Medulla oblongata (tissue), 1 donor: ENCODE measurements around the gene TTC9B.
A peak's percentile ranks its signal among the peaks of the same experiment; 100 is the strongest.
"Not testable (repeated sequence)": the region's sequence is repeated elsewhere in the genome, so short reads cannot be mapped to it uniquely, and the experiment has no call there.

Source experiments
- DNase-seq: peaks from one replicate; pipeline ENCODE4 v3.0.0-alpha.2; 2015; ENCODE audit errors: extremely low spot score

Gene TTC9B

GRCh38 chr19:40214936-40215335 lies 3.2 kb downstream of the TTC9B start:
- no peak for DNase-seq

- DNase-seq: no peak
Measured at GRCh38 chr19:40213882-40214570, 4.2 kb downstream of the TTC9B start.

- no peak for DNase-seq
Measured at GRCh38 chr19:40213251-40213829, 4.8 kb downstream of the TTC9B start.

- DNase-seq: no peak
Measured at GRCh38 chr19:40210889-40211288, 7.3 kb downstream of the TTC9B start.

DNA sequence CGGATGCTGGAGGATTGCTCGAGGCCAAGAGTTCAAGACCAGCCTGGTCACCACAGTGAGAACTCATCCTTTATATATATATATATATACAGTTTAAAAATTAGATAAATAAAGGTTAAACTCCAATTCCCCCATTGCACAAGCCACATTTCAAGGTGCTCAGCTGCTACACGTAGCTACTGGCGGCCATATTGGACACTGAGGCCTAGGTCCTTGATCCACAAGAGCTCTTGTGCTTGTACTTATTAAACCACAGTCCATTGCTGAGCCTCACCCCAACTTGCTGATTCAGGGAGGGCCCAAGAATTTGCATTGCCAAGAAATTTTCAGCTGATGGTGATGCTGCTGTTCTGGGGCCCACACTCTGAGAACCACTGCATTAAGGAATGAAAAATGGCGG lies 9.6 kb downstream of the TTC9B start:
- no peak for DNase-seq

- DNase-seq: no peak
Measured at GRCh38 chr19:40205760-40206159, 12.4 kb downstream of the TTC9B start.

GRCh38 chr19:40204381-40204780 lies 13.8 kb downstream of the TTC9B start:
- no peak for DNase-seq

DNA sequence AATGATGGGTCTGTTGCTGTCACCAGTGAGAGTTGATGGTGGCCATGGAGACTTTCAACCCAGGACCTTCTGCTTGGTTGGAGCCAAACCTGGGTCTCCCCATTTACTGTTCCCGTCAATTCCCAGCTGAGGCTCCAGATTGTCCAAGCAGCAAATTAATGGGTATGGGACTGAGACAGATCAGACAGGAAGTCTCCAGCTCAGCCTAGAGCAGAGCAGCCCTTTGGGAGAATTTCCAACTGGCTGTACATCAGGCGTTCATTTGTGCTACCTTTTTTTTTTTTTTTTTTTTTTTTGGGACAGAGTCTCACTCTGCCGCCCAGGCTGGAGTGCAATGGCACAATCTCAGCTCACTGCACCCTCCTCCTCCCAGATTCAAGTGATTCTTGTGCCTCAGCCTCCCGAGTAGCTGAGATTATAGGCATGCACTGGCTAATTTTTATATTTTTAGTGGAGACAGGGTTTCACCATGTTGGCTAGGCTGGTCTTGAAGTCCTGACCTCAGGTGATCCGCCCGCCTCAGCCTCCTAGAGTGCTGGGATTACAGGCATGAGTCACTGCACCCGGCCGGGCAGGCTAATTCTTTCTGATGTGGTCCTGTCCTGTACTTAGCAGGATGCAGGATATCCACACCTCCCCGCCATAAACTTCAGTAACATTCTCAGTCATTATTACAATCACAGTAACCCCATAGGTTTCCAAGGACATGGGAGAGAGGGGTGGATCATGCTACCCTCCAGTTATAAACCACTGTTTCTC lies 17.7 kb downstream of the TTC9B start:
- peak; percentile 56 for DNase-seq

DNA sequence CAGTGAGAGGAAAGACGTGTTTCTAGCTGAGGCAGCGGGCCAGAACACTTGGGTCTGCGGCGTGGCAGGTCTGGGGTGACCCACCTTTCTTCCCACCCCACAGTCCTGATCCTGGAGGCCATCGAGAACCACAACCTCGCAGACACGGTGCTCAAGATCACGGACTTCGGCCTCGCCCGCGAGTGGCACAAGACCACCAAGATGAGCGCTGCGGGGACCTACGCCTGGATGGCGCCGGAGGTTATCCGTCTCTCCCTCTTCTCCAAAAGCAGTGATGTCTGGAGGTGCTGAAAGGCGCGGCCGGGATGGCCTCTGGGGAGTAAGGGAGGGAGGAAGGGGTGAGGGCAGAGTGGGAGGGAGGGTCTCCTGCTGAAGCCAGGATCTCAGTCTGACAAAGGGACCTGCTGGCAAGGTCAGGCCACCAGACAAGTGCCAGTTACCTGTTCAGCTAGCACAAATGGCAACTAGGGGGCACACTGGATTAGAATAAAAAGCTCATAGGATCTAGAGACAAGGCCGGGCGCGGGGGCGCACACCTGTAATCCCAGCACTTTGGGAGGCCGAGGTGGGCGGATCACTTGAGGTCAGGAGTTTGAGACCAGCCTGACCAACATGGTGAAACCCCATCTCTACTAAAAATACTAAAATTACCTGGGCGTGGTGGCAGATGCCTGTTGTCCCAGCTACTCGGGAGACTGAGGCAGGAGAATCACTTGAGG lies 19.8 kb downstream of the TTC9B start:
- no peak for DNase-seq

GRCh38 chr19:40193587-40193849 lies 24.7 kb downstream of the TTC9B start:
- DNase-seq: no peak

DNA sequence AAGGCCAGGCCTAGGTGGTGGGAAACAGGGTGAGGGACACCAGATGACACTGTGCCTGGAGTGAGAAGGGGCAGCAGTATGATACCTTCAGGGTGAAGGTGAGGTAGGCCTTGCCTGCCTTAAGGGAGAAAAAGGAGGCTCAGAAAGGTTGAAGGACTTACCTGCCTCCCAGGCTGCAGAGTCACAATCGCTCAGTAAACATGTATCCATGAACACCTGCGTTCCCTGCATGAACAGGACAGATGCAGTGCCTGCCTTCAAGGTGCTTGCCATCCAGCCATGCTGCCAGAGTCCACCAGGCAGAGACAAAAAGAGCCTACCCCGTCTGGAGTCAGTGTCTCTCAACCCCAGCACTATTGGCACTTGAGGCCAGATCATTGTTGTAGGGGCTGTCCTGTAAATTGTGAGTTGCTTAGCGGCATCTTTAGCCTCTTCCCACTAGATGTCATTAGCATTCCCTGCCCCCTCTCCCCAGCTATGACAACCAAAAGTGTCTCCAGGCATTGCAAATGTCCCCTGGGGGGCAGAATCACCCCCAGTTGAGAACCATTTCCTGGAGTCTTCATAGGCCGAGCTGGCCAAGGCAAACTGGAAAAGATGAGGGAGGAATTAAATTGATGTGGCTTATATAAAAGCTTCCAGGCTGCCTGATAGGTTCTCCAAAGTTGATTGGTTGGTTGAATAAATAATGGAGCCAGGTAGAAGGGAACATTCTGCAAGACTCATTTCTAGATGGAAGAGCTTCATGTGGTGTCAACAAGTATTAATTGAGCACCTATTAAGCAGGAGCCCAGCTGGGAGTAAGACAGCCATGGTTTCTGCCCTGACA lies 25.2 kb downstream of the TTC9B start:
- DNase-seq: no peak

- DNase-seq: no peak
Measured at GRCh38 chr19:40191836-40192646, 26.1 kb downstream of the TTC9B start.

DNA sequence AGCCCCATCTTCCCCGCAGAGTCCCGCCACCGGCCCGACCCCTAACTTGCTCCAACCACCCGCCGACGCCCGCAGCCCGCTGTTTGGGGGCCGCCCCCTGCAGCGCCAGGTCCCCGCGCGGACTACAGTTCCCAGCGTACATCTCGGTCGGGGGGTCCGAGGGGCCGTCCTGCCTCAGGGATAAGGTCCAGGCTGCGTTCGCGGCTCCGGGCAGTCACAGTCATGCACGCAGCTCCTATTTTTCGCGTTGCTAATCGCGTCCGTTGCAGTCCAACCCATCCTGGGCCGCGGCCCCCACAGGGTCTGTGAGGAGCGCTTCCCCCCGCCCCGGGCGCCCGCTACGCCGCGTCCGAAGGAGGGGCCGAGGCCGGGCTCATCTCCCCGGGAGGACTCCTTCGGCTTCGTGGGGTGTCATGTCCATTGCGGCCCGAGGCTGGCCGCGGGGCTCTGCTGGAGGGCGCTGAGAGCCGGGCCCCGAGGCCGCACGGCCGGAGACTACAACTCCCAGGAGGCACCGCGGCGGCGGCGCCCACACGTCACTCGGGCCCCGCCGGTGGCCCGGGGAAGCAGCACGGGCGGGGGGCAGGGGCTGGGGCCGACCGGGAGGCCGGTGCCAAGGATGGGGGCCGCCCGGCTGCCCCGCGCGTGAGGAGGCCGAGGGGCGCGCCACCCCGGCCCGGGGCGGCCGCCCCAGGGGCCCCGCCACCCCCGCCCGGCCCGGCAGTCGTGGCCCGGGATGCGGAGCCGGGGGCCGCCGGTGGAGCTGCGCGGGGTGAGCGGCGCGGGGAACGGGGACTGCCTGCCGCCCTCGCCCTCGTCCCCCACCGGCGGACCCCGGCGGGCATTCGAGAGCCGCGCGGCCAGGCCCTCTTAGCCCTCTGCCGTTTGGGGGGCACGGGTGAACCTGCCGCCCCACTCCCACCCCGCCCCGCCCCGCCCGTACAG lies 27.0 kb downstream of the TTC9B start, which contains the start of gene MAP3K10:
MAP3K10 (plus strand) TSS at position 536 of the 945 bp plus-strand sequence. CDS start 606 bp downstream, outside the sequence.
- peak; percentile 83 for DNase-seq

- no peak for DNase-seq
Measured at GRCh38 chr19:40184273-40184672, 33.9 kb downstream of the TTC9B start.

DNA sequence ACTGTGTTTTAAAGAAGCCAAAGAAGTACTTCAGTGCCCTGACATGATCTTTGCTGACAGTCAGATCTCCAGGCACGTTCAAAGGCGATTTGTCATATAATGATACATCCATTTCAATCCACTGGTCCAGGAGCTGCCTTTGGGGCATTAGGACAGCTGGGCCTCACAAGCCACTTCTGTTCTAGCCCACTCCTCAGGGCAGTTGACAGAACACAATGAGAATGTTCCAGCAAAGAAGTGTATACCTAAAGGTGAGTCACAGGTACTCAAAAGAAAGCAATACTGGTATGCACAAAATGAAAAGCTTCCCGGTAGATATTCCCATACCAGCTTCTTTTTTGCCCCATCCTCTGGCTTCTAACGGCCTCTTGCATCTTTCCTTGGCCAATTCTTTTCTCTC lies 39.4 kb downstream of the TTC9B start:
- no peak for DNase-seq

DNA sequence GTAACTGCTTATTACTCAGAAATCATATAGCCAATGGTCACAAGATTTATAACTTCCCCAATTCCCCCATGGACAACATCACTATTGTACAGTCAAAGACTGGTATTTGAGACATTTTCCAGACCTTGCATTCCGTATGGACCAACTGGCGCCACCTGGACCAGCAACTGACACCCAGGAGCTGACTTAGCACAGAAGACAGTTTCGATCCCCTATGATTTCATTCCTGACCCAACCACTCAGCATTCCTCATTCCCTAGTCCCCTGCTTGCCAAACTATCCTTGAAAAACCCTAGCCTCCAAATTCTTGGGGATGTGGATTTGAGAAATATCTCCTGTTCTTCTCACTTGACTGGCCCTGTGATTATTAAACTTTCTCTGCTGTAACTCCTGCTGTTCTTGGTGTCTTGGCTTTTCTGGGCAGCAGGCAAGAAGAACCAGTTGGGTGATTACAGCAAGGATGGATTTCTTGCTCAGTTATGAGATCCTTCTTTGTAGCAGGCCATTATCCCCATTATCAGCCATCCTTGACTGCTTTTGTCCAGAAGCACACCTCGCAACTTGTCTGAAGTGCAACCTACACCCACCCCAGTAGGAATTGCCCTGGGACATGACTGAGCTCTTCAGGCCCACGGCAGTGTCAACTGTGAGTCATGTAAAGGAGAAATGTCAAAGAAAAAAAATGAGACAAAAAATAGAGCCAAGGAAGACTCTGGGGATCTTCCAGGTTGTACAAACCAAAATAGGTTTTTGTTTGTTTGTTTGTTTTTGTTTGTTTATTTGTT lies 40.7 kb downstream of the TTC9B start:
- no peak for DNase-seq

DNA sequence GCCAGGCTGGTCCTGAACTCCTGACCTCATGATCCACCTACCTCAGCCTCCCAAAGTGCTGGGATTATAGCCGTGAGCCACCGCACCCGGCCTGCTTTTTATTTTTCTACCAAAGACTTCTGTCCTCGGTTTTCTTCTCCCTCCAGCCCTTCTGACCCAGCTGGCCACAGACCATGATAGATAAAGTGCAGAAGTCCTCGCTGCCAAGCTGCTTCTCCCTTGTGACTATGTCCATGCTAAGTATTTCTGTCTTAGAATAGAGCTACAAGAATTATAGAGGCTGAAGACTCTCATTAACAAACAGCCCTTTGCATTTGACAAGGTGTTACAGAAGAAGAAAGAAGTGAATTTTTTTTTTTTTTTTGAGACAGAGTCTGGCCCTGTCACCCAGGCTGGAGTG lies 42.4 kb downstream of the TTC9B start:
- DNase-seq: no peak

DNA sequence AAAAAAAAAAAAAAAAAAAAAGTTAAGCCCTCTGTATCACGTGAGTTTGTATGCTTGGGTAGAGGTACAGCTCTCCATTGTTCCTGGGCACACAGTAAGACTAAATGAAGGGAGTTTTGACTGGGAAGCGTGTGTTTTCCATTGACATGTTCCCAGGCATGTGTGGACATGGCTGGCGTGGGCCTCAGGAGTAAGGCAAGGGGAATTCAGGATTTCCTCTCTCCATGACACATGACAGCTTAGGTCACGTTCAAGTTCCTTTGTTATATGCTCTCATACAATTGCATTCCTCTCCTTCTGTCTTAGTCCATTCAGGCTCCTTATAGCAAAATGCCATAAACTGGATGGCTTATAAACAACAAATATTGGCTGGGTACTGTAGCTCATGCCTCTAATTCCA lies 44.1 kb downstream of the TTC9B start:
- DNase-seq: no peak

DNA sequence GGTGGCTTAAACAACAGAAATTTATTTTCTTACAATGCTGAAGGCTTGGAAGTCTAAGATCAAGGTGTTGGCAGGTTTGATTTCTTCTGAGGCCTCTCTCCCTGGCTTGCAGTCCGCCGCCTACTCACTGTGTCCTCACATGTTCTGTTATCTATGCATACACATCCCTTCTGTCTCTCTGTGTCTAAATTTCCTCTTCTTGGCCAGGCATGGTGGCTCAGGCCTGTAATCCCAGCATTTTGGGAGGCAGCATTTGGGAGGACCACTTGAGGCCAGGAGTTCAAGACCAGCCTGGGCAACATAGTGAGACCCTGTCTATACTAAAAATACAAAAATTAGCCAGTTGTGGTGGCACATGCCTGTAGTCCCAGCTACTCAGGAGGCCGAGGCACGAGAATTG lies 46.9 kb downstream of the TTC9B start:
- not testable (repeated sequence) for DNase-seq
